ENCODE measurements around the gene RANBP9.

Gene RANBP9

GRCh38 chr6:13710552-13711323 lies 897 bp downstream of the RANBP9 start:
- no peak for DNase-seq

GRCh38 chr6:13709689-13710551 lies 1.7 kb downstream of the RANBP9 start:
- no peak for DNase-seq

- no peak for DNase-seq
Observed at GRCh38 chr6:13708736-13709135, 2.9 kb downstream of the RANBP9 start.

GRCh38 chr6:13703496-13703895 lies 8.1 kb downstream of the RANBP9 start:
- DNase-seq, result no peak

- DNase-seq, result no peak
Observed at GRCh38 chr6:13702809-13703302, 8.8 kb downstream of the RANBP9 start.

- no peak for DNase-seq
Observed at GRCh38 chr6:13700232-13700631, 11.4 kb downstream of the RANBP9 start.

- no peak for DNase-seq
Observed at GRCh38 chr6:13698715-13699114, 12.9 kb downstream of the RANBP9 start.

GRCh38 chr6:13697857-13698256 lies 13.8 kb downstream of the RANBP9 start:
- DNase-seq, result no peak

- DNase-seq, result no peak
Observed at GRCh38 chr6:13696226-13696625, 15.4 kb downstream of the RANBP9 start.

- no peak for DNase-seq
Observed at GRCh38 chr6:13695252-13695651, 16.4 kb downstream of the RANBP9 start.

- DNase-seq, result no peak
Observed at GRCh38 chr6:13694562-13694961, 17.1 kb downstream of the RANBP9 start.

GRCh38 chr6:13689511-13690256 lies 22.0 kb downstream of the RANBP9 start:
- no peak for DNase-seq

- DNase-seq, result no peak
Observed at GRCh38 chr6:13688692-13689196, 22.9 kb downstream of the RANBP9 start.

GRCh38 chr6:13687917-13688351 lies 23.7 kb downstream of the RANBP9 start:
- DNase-seq, result no peak

GRCh38 chr6:13684855-13685254 lies 26.8 kb downstream of the RANBP9 start:
- DNase-seq, result no peak

- DNase-seq, result no peak
Observed at GRCh38 chr6:13683038-13683437, 28.6 kb downstream of the RANBP9 start.

- DNase-seq, result no peak
Observed at GRCh38 chr6:13682346-13682745, 29.3 kb downstream of the RANBP9 start.

GRCh38 chr6:13681305-13682061 lies 30.2 kb downstream of the RANBP9 start:
- DNase-seq, result no peak

- no peak for DNase-seq
Observed at GRCh38 chr6:13680448-13680968, 31.1 kb downstream of the RANBP9 start.

GRCh38 chr6:13679996-13680395 lies 31.6 kb downstream of the RANBP9 start:
- DNase-seq, result no peak

GRCh38 chr6:13678255-13678983 lies 33.2 kb downstream of the RANBP9 start:
- DNase-seq, result no peak

Data from NCI-H1048 (cell line).